NCI-H187 (cell line): ENCODE data around the gene ZNF341.
"Not testable (repeated sequence)": the region's sequence is repeated elsewhere in the genome, so short reads cannot be mapped to it uniquely, and the experiment has no call there.

Source experiments
- DNase-seq, 2 experiments: peaks; one replicate each; lab custom pipeline; 2025; lab: John Stamatoyannopoulos, UW

ZNF341 gene

GRCh38 chr20:33730946-33731692 lies 677 bp upstream of the ZNF341 start:
- DNase-seq: no peak

GRCh38 chr20:33732166-33732970 lies 572 bp downstream of the ZNF341 start:
- peak; percentile 90 to 94 for DNase-seq

- no peak for DNase-seq
Measured at GRCh38 chr20:33733654-33734576, 2.1 kb downstream of the ZNF341 start.

- DNase-seq: no peak
Measured at GRCh38 chr20:33736962-33737361, 5.2 kb downstream of the ZNF341 start.

GRCh38 chr20:33739493-33739892 lies 7.7 kb downstream of the ZNF341 start:
- DNase-seq: no peak

GRCh38 chr20:33740189-33740588 lies 8.4 kb downstream of the ZNF341 start:
- DNase-seq: no peak

- DNase-seq: no peak
Measured at GRCh38 chr20:33744181-33744580, 12.4 kb downstream of the ZNF341 start.

GRCh38 chr20:33744773-33745385 lies 13.1 kb downstream of the ZNF341 start:
- DNase-seq: no peak

- no peak for DNase-seq
Measured at GRCh38 chr20:33746325-33746998, 14.7 kb downstream of the ZNF341 start.

GRCh38 chr20:33751775-33752174 lies 20.0 kb downstream of the ZNF341 start:
- no peak for DNase-seq

GRCh38 chr20:33753143-33753542 lies 21.3 kb downstream of the ZNF341 start:
- DNase-seq: no peak

- DNase-seq: no peak
Measured at GRCh38 chr20:33753763-33754162, 22.0 kb downstream of the ZNF341 start.

- not testable (repeated sequence) for DNase-seq
Measured at GRCh38 chr20:33755936-33756490, 24.2 kb downstream of the ZNF341 start.

GRCh38 chr20:33757046-33757445 lies 25.2 kb downstream of the ZNF341 start:
- no peak for DNase-seq

GRCh38 chr20:33757458-33757857 lies 25.7 kb downstream of the ZNF341 start:
- DNase-seq: no peak

GRCh38 chr20:33761698-33762250 lies 30.0 kb downstream of the ZNF341 start:
- no peak for DNase-seq

- no peak for DNase-seq
Measured at GRCh38 chr20:33765099-33765498, 33.3 kb downstream of the ZNF341 start.

GRCh38 chr20:33765592-33765991 lies 33.8 kb downstream of the ZNF341 start:
- no peak for DNase-seq

- DNase-seq: no peak
Measured at GRCh38 chr20:33766686-33767085, 34.9 kb downstream of the ZNF341 start.

GRCh38 chr20:33767777-33768138 lies 36.0 kb downstream of the ZNF341 start:
- DNase-seq: no peak

- no peak for DNase-seq
Measured at GRCh38 chr20:33769043-33769442, 37.2 kb downstream of the ZNF341 start.
